ENCODE data around the gene DQX1.
"Not testable (repeated sequence)": the region's sequence is repeated elsewhere in the genome, so short reads cannot be mapped to it uniquely, and the experiment has no call there.

DQX1 gene

GRCh38 chr2:74491648-74492544 is 34.1 kb downstream of the DQX1 start:
- DNase-seq = no peak

GRCh38 chr2:74489906-74490305 is 36.1 kb downstream of the DQX1 start:
- DNase-seq = no peak

GRCh38 chr2:74488643-74489481 is 37.2 kb downstream of the DQX1 start:
- DNase-seq = no peak

- DNase-seq = no peak
Observed at GRCh38 chr2:74486141-74486540, 39.9 kb downstream of the DQX1 start.

- DNase-seq = not testable (repeated sequence)
Observed at GRCh38 chr2:74483675-74484164, 42.3 kb downstream of the DQX1 start.

- DNase-seq = peak; percentile 85
Observed at GRCh38 chr2:74482801-74483674, 43.0 kb downstream of the DQX1 start, which contains the start of the genes CCDC142 and TTC31. Gene CCDC142, minus strand, starts transcription at chr2:74482998. Its CDS starts 161 bp downstream, at chr2:74482837. Gene TTC31, plus strand, starts transcription at chr2:74483081. Its CDS starts 15 bp downstream, at chr2:74483096.

GRCh38 chr2:74481961-74482800 is 43.9 kb downstream of the DQX1 start:
- DNase-seq = no peak

- no peak for DNase-seq
Observed at GRCh38 chr2:74481431-74481830, 44.6 kb downstream of the DQX1 start.

GRCh38 chr2:74474899-74475298 is 51.1 kb downstream of the DQX1 start:
- DNase-seq = no peak

GRCh38 chr2:74474481-74474880 is 51.5 kb downstream of the DQX1 start:
- DNase-seq = no peak

- DNase-seq = no peak
Observed at GRCh38 chr2:74472945-74473258, 53.1 kb downstream of the DQX1 start.

GRCh38 chr2:74472086-74472944 is 53.7 kb downstream of the DQX1 start, which contains the start of gene MRPL53:
Gene MRPL53, minus strand, starts transcription at chr2:74472680. Its CDS starts 20 bp downstream, at chr2:74472660.
- no peak for DNase-seq

GRCh38 chr2:74471332-74472065 is 54.5 kb downstream of the DQX1 start:
- DNase-seq = no peak

- not testable (repeated sequence) for DNase-seq
Observed at GRCh38 chr2:74470742-74471141, 55.3 kb downstream of the DQX1 start.
